Esophagus squamous epithelium (tissue), 4 donors: ENCODE measurements around the gene LDB2.

Experiments
- POLR2A ChIP-seq, 4 donors: fragments of 450-650 bp; IDR thresholded peaks; one replicate each; pipeline ENCODE4 v1.6.1; 2017; ENCODE audit warnings: antibody characterized with exemption in 4 of 4, mild to moderate bottlenecking in 4 of 4, moderate library complexity in 3 of 4
- TF ChIP-seq, protein P1 (sequence below), 6 experiments: fragments of 450-650 bp in 4 of 6; fragments of 200-600 bp in 2 of 6; sonication (generic) in 2 of 6; IDR thresholded peaks; one replicate each; pipeline ENCODE4 v1.5.1; 2016 to 2019; ENCODE audit warnings: antibody characterized with exemption in 6 of 6, mild to moderate bottlenecking in 4 of 6, moderate library complexity in 4 of 6

DNA sequence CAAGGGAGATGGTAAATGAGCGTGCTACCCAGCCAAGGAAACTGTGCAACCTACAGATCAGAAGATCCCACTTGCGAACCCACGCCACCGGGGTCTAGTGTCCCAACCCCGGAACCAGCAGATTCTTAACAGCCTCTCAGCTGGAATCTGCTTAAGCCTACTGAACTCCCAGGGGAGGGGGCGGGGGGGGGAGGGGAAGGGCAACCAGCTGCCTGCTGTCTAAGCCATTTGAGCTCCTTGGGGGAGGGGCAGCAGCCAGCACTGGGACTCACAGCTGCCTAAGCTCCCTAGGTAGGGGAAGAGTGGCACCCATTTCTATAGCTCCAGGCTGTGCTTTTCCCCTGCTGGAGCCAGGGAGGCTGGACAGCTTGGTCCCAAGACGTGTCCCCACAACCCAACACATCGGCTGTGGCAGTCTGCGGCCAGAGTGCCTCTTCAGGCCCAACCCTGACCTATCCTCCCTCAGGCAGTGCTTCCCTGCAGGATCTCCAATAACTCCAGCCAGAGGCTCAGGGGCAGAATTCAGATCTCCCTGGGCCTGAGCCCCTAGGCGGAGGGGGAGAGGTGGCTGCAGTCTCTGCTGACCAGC lies 289.2 kb downstream of the LDB2 start:
- TF ChIP-seq POLR2A (IDR thresholded peaks at IDR 0.05): no peak
- TF ChIP-seq, protein P1, sequence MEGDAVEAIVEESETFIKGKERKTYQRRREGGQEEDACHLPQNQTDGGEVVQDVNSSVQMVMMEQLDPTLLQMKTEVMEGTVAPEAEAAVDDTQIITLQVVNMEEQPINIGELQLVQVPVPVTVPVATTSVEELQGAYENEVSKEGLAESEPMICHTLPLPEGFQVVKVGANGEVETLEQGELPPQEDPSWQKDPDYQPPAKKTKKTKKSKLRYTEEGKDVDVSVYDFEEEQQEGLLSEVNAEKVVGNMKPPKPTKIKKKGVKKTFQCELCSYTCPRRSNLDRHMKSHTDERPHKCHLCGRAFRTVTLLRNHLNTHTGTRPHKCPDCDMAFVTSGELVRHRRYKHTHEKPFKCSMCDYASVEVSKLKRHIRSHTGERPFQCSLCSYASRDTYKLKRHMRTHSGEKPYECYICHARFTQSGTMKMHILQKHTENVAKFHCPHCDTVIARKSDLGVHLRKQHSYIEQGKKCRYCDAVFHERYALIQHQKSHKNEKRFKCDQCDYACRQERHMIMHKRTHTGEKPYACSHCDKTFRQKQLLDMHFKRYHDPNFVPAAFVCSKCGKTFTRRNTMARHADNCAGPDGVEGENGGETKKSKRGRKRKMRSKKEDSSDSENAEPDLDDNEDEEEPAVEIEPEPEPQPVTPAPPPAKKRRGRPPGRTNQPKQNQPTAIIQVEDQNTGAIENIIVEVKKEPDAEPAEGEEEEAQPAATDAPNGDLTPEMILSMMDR (IDR thresholded peaks at IDR 0.05): no peak
